NCI-H1694 (cell line): ENCODE results near the gene ALDH9A1.
A peak's percentile ranks its signal among the peaks of the same experiment; 100 is the strongest.
"Not testable (repeated sequence)": the region's sequence is repeated elsewhere in the genome, so short reads cannot be mapped to it uniquely, and the experiment has no call there.

Experiments used
- DNase-seq: peaks from one replicate; lab custom pipeline; 2025; lab: John Stamatoyannopoulos, UW

Gene ALDH9A1

DNA sequence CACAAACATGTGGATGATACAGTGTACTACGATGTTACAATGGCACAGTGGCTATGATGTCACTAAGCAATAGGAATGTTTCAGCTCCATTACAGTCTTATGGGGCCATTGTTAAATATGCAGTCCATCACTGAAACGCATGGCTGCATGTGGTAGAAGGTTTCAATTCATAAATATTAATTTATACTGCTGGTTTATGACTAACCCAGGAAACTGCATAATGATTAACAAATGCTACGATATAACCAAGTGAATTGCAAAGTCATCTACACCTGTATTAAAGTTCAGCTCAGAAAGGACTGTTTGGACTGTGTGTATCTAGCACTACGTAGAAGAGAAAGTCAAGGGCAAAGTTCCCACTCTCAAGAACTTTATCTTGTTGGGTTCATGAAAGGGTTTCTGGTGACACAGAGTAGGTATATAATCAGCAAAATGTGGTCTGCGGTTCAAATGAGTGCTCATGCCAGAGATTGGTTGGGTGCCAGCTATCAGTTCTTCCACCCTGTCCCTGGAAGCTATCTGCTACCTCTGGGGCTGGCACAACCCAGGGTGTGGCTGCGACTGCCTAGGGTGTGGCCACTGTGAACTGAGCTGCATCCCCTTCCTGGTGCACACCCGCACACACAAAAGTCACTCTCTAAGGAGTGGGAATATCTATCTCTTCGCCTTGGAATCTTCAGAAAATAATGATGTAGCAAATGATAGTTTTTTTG, 52.6 kb downstream of the ALDH9A1 start:
- no peak for DNase-seq

DNA sequence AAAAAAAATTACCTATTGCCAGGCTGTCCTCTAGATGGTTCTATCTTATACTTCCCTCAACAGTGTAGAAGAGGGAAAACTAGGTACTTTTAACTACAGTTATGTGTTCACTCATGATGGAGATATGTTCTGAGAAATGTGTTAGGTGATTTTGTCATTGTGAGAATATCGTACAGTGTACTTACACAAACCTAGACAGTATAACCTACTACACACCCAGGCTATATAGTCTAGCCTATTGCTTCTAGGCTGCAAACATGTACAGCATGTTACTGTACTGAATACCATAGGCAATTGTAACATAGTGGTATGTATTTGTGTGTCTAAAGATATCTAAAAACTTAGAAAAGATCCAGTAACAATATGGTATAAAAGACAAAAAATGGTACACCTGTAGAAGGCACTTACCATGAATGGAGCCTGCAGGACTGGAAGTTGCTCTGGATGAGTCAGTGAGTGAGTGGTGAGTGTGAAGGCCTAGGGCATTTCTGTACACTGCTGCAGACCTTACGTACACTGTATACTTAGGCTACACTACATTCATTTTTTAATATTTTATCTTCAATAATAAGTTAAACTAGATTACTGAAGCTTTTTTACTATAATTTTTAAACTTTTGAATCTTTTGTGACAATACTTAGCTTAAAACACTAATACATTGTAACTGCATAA, 54.2 kb downstream of the ALDH9A1 start:
- no peak for DNase-seq

DNA sequence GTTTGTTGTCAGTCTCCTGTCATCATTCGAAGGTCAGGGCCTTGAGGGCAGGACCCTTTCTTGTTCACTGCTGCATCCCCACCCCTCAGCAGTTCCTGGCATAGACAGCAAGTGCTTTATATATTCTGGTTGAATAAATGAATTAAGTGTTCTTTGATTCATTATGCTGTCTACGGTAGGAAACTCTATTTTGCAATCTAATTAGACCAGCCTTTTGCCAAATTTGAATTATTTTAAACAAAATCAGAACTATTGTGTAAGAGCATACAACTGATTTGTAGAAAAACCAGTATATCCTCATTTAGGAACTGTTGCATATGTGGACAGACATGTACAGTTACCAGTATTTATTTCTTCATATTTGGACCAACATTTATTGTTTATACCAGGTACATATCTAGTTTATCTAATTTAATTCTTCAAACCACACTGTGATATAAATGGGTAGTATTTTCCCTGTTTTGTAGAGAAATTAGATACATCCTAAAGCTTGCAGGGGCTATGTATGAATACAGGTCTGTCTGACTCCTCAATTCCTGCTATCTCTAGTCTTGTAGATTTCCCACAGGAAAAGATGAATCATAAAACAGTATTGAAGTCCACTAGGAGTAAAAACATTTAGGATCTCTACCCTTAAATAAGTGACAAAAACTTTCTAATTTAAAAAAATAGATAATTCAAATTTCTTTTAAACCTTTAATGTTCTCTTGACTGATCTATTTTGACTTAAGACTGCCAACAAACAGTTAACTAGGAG, 57.0 kb downstream of the ALDH9A1 start:
- DNase-seq: no peak

DNA sequence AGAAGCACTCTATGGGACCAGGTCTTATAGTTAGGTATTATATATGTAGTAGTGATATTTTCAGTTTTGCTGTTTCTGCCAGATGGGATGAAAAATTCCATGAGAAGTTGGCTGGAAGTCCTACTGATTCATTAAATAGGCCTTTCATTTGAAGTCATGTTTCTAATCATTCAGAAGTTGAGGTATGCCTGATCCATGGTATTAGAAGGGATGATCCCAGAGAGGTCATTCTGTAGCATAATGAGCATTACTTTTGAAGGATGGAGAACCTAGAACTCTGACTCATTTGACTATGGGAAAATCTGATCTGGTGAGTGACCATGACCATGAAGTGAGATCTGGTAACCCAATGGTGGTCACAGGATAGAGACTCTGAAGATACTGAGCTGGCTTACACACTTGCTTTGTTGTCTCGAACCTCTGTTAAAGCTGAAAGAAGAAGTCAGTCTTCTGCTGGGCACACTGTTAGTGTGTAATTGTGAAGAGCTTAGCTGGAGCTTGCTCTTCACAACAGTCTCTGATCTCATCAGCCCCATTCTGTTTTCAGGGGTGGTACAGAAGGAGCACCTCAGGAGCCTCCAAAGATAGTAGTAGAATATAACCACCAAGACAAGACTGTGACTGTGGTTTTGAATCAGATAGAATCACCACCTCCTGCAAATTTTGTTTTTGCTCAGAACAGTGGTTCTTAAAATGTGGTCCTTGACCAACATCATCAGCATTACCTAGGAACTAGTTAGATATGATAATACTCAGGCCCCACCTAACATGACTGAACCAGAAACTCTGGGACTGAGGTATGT, 58.3 kb downstream of the ALDH9A1 start:
- DNase-seq: no peak

- not testable (repeated sequence) for DNase-seq
Measured at GRCh38 chr1:165638211-165638610, 60.2 kb downstream of the ALDH9A1 start.

- no peak for DNase-seq
Measured at GRCh38 chr1:165637427-165637826, 60.9 kb downstream of the ALDH9A1 start.

DNA sequence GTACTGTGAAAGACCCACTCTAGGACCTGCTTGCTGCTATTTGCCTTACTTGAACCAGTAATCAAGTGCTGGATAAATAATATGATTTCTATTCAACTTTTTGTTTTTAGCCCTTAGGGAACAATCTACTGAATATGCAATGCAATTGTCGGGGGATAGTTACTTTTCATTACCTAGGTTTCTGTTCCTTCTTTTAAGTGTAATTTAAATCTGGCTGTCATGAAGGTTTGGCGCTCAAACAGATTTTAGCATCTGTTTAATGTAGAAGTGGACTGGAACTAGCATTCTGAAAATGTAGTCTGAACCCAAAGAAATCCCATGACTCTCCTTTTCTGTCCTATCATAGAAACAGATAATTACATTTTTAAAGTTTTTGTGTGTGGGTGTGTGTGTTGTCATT, 62.5 kb downstream of the ALDH9A1 start:
- no peak for DNase-seq

DNA sequence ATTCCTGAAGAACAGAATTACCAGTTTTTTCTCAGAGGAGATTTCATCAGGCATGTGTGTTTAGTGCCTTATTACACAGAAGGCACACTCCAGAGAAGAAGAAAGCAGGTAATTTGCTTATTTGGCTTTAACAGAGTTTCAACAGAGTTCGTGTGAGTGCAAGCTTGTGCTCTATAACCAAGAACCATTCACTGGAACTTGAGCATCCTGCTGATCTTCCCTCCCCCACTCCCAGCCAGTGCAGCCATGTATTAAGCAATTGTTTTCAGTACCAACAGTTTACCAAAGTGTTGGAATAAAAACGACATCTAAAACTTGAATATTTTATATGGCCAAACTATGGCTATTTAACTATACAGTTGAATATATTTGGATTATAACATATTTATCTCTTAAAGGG, 63.0 kb downstream of the ALDH9A1 start:
- no peak for DNase-seq

- DNase-seq: no peak
Measured at GRCh38 chr1:165634154-165634921, 64.0 kb downstream of the ALDH9A1 start.

DNA sequence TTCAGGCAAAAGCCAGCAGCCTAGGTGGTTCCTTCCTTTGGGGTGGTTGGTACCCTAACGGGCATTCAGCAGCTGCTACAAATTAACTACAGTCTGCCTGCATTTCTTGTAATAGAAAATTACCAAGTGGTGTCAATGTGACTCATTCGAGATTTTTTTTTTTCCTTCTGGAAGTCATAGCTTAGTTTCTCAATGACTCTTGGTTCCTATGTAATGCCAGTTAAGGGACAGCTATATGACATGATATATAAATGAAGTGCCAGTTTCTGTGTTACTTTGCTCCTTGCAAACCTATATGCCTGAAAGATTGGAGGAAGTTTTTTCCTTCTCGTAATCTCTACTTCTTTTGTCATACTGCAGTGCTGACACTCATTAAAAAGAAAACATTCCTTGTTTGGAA, 64.7 kb downstream of the ALDH9A1 start:
- DNase-seq: no peak

- DNase-seq: no peak
Measured at GRCh38 chr1:165632491-165632890, 65.9 kb downstream of the ALDH9A1 start.

- no peak for DNase-seq
Measured at GRCh38 chr1:165632152-165632469, 66.3 kb downstream of the ALDH9A1 start.

GRCh38 chr1:165631342-165632151, 66.8 kb downstream of the ALDH9A1 start:
- DNase-seq: no peak

DNA sequence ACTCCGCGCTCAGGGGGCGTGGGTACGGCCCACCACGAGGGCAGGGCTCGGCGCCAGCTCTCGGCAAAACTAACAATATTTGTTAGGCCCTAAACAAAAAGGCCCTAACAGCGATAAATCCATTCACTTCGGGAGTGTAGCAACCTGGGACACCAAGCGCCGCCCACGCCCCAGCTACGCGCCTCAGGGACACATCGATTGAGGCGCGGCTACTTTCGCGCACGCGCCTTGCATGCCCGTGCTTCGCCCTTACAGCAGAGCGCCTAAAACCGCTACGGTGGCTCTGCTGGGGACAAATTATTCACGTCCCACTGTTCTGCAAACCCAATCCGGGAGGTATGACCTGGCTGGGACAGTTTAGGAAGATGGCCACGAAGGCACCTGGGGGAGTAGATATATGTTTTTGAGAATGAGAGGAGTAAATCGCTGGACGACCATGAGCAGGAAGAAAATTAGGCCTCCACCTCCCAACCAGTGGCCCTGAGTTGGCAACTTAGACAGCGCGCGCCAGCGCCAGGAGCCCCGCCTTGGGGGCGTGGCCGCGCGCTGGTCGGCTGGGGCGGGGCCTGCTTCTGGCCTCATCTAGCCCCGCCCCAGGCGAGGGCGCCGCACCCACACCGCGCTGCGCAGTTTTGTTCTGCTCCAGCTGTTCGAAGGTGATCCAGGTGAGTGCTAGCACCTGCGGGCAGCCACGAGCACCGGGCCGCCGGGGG, 67.6 kb downstream of the ALDH9A1 start, which contains the start of gene MGST3:
Gene MGST3, plus strand, starts transcription at position 606 of the 713 bp plus-strand sequence. CDS start 18,614 bp downstream, outside the sequence.
- DNase-seq: peak; percentile 99

DNA sequence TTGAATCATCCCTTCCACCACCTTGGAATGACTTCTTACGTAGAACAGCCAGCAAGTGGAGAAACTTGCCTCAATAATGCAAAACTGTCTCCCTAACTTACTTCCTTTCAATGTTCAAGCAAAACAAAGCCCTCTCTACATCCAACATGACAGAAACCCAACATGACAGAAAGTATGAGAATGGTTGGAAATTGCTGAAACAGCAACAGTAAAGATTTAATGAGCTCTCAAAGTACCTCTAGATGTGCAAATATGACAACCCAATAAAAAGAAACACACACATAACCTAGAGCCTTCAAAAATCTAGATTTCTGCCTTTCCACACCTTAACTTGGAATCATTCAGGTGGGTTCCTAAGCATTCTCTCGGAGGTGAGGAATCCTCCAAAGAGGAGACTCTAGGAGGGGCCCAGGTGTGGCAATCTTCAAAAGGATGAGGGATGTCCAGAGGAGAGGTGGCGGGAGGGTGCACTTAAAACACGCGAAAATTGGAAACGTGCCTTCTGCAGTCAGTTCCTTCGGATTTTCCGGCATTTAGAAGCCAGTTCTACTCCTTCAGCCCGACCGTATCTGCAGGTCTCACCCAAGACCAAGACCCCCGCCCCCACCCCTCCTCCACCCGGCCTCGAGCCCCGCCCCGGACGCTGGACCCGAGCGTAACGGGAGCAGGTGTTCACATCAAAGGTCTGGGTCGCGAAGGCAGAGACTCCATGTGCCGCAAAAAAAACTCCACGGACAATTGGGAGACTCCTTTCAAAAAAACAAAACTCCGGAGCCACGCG, 68.3 kb downstream of the ALDH9A1 start:
- DNase-seq: peak; percentile 78

- no peak for DNase-seq
Measured at GRCh38 chr1:165629151-165629550, 69.2 kb downstream of the ALDH9A1 start.

GRCh38 chr1:165628147-165628822, 70.1 kb downstream of the ALDH9A1 start:
- DNase-seq: no peak

GRCh38 chr1:165624441-165624840, 73.9 kb downstream of the ALDH9A1 start:
- DNase-seq: no peak

DNA sequence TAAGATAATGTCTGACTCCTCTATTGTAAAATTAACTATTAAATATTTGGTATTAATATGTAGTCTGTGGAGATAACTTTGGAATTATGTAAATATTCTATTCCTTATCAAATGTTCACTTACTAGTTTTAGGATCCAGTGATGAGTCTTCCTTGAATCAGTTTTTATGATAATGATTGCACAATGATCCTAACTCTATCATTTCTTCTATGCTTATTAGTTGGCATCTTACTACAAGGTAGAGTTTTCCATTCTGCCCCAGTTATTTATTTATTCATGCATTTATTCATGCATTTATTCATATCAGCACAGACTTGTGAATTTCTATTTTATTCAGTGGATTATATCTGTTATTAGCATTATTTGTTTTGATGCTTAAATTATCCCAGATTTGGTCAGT, 74.7 kb downstream of the ALDH9A1 start:
- no peak for DNase-seq
